ENCODE measurements around the gene MRAS. TPM values are rescaled to one million over a fixed set of nuclear protein-coding genes. Genes with fewer than 3 reads are reported as not detected.

The MRAS gene
- total and polyA plus RNA-seq, 2 of the 13 experiments (the other 11 are each of a cell fraction or from before 2014, with no cell fraction given), result 8.8 to 36.2 TPM

- TF ChIP-seq JDP2 (CRISPR knock-in tag; IDR thresholded peaks at IDR 0.05; ENCODE audit: borderline replicate concordance), result no peak
- TF ChIP-seq CBX1 (IDR thresholded peaks at IDR 0.05; ENCODE audit: low read depth), result no peak
- TF ChIP-seq, protein P1, sequence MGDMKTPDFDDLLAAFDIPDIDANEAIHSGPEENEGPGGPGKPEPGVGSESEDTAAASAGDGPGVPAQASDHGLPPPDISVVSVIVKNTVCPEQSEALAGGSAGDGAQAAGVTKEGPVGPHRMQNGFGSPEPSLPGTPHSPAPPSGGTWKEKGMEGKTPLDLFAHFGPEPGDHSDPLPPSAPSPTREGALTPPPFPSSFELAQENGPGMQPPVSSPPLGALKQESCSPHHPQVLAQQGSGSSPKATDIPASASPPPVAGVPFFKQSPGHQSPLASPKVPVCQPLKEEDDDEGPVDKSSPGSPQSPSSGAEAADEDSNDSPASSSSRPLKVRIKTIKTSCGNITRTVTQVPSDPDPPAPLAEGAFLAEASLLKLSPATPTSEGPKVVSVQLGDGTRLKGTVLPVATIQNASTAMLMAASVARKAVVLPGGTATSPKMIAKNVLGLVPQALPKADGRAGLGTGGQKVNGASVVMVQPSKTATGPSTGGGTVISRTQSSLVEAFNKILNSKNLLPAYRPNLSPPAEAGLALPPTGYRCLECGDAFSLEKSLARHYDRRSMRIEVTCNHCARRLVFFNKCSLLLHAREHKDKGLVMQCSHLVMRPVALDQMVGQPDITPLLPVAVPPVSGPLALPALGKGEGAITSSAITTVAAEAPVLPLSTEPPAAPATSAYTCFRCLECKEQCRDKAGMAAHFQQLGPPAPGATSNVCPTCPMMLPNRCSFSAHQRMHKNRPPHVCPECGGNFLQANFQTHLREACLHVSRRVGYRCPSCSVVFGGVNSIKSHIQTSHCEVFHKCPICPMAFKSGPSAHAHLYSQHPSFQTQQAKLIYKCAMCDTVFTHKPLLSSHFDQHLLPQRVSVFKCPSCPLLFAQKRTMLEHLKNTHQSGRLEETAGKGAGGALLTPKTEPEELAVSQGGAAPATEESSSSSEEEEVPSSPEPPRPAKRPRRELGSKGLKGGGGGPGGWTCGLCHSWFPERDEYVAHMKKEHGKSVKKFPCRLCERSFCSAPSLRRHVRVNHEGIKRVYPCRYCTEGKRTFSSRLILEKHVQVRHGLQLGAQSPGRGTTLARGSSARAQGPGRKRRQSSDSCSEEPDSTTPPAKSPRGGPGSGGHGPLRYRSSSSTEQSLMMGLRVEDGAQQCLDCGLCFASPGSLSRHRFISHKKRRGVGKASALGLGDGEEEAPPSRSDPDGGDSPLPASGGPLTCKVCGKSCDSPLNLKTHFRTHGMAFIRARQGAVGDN (CRISPR knock-in tag; IDR thresholded peaks at IDR 0.05), result peak; percentile 79
- TF ChIP-seq, protein P2, sequence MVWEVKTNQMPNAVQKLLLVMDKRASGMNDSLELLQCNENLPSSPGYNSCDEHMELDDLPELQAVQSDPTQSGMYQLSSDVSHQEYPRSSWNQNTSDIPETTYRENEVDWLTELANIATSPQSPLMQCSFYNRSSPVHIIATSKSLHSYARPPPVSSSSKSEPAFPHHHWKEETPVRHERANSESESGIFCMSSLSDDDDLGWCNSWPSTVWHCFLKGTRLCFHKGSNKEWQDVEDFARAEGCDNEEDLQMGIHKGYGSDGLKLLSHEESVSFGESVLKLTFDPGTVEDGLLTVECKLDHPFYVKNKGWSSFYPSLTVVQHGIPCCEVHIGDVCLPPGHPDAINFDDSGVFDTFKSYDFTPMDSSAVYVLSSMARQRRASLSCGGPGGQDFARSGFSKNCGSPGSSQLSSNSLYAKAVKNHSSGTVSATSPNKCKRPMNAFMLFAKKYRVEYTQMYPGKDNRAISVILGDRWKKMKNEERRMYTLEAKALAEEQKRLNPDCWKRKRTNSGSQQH (CRISPR knock-in tag; IDR thresholded peaks at IDR 0.05; ENCODE audit: low read depth), result no peak
- TF ChIP-seq NFAT5 (CRISPR knock-in tag; IDR thresholded peaks at IDR 0.05), result no peak
- TF ChIP-seq KDM3A (CRISPR knock-in tag; IDR thresholded peaks at IDR 0.05; ENCODE audit: low read depth), result no peak
- no peak for TF ChIP-seq RFXANK (CRISPR knock-in tag; IDR thresholded peaks at IDR 0.05)
- TF ChIP-seq GMEB1 (CRISPR knock-in tag; IDR thresholded peaks at IDR 0.05; ENCODE audit: borderline replicate concordance), result no peak
- TF ChIP-seq, protein P3, sequence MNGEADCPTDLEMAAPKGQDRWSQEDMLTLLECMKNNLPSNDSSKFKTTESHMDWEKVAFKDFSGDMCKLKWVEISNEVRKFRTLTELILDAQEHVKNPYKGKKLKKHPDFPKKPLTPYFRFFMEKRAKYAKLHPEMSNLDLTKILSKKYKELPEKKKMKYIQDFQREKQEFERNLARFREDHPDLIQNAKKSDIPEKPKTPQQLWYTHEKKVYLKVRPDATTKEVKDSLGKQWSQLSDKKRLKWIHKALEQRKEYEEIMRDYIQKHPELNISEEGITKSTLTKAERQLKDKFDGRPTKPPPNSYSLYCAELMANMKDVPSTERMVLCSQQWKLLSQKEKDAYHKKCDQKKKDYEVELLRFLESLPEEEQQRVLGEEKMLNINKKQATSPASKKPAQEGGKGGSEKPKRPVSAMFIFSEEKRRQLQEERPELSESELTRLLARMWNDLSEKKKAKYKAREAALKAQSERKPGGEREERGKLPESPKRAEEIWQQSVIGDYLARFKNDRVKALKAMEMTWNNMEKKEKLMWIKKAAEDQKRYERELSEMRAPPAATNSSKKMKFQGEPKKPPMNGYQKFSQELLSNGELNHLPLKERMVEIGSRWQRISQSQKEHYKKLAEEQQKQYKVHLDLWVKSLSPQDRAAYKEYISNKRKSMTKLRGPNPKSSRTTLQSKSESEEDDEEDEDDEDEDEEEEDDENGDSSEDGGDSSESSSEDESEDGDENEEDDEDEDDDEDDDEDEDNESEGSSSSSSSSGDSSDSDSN (CRISPR knock-in tag; IDR thresholded peaks at IDR 0.05), result peak; percentile 53; the same call in 1 of the 2 replicates
- TF ChIP-seq MLLT10 (CRISPR knock-in tag; IDR thresholded peaks at IDR 0.05), result no peak
- TF ChIP-seq RXRA (CRISPR knock-in tag; IDR thresholded peaks at IDR 0.05), result peak; percentile 39; the same call in 1 of the 2 replicates
- TF ChIP-seq ZNF792 (CRISPR knock-in tag; IDR thresholded peaks at IDR 0.05), result 0 out of 2 replicates have a peak, but pooled peaks have one; percentile 33
- no peak for TF ChIP-seq CREM (IDR thresholded peaks at IDR 0.05)
- no peak for TF ChIP-seq CREM (CRISPR knock-in tag; IDR thresholded peaks at IDR 0.05)
Measured at GRCh38 chr3:138381950-138382715, 33.8 kb downstream of the MRAS start (continued).
